D341Med (cell line): ENCODE measurements around the gene ZBTB20.
A peak's percentile ranks its signal among the peaks of the same experiment; 100 is the strongest.
"Not testable (repeated sequence)": the region's sequence is repeated elsewhere in the genome, so short reads cannot be mapped to it uniquely, and the experiment has no call there.

Source experiments
- DNase-seq: peaks from one replicate; pipeline ENCODE4 v3.0.0; 2012; ENCODE audit warnings: low spot score

Gene ZBTB20

GRCh38 chr3:115147329-115148141, 447 bp upstream of the ZBTB20 start:
- DNase-seq = peak; percentile 89

- DNase-seq = peak; percentile 46
Measured at GRCh38 chr3:115146032-115146417, 1.1 kb downstream of the ZBTB20 start.

- DNase-seq = no peak
Measured at GRCh38 chr3:115141033-115141757, 5.9 kb downstream of the ZBTB20 start.

GRCh38 chr3:115139072-115139471, 8.0 kb downstream of the ZBTB20 start:
- DNase-seq = no peak

DNA sequence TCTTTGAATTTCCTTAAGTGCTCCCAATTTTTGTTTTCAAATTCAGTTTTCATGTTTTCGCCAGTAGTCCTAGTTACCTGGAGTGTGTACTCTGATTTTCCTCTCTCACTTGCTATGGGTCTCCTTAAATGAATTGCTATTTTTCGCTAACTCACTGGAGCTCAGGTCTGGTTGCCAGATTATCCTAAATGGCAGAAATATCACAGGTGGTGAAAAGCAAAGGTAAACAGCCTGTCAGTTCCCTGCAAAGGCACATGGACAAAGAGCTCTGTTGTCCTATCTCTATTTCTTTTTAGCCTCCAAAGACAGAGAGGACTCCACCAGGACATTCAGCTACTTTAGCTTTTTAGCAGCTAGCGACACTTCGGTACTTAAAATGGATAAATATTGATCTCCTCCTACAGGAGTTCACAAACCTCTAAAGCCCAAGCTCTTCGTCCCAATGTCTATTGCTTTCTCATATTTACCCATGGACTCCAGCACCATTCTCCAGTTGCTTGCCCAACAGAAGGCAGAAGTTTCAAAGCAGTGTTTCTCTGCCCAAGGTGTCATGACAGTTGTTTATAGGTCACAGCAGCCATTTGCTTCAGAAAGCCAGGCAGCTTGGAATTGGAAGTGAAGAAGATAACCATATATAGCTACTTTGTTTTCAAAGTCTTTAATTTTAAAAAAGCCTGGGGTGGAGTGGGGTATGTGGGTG, 12.3 kb downstream of the ZBTB20 start:
- no peak for DNase-seq

- DNase-seq = no peak
Measured at GRCh38 chr3:115127208-115127607, 19.9 kb downstream of the ZBTB20 start.

DNA sequence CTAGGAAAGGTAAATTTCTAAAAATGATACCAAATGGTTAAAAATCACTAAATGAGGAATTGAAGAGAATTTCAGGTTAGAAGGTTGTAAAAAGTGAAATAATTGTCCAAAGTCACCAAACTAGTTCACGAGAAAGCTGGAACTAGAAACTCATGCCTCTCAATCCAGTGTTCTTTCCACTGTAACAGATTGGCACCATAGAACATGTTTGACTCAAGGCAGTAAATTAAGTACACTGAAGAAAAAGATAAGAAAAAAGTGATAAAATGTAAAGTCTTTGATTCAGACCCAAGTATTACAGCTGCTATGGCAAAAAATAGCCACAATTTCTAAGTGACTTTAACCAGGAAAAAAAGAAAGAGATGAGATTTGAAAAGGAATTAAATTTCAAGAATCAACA, 26.5 kb downstream of the ZBTB20 start:
- DNase-seq = no peak

- no peak for DNase-seq
Measured at GRCh38 chr3:115113367-115113766, 33.7 kb downstream of the ZBTB20 start.

DNA sequence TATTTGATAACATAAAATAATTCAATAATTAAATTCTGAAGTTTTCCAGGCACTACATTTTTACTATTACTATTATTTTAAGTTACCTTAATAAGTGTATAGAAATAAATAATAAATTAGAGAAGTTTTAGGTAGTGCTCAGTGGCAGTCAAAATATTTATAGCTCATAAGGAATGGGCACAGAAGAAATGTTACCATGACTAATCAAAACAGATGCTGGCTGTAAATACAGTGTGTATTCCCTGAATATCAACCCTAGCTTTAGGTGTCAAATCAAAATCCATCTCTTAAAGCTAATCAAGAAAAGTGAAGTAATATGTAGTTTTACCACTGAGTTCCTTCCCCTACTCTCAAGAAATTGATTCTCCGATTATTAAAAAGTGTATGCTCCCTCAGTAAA, 35.5 kb downstream of the ZBTB20 start:
- DNase-seq = no peak

DNA sequence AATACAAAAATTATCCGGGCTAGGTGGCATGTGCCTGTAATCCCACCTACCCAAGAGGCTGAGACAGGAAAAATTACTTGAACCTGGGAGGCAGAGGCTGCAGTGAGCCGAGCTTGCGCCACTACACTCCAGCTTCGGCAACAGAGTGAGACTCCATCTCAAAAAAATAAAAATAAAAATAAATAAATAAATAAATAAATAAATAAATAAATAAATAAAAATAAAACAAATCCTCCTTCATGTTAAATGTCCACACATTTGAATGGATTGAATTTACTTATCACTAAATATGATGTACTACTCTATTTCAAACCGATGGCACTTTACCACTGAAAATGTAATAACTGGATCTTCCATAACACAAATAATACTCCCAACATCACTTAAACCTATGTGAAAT, 36.3 kb downstream of the ZBTB20 start:
- DNase-seq = no peak

DNA sequence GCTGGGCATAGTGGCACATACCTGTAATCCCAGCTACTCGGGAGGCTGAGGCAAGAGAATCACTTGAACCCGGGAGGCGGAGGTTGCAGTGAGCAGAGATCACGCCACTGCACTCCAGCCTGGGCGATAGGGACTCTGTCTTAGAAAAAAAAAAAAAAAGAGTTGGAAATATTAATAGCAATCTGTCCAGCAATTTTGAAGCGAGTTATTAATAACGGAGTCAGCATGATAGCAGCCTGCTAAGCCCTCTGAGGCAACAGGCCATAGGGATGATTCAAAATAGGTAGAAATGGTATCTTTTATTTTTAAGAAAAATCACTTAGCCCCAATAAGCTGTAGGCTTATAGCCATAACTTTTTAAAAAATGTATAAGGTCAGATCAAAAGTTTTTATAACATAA, 37.0 kb downstream of the ZBTB20 start:
- DNase-seq = not testable (repeated sequence)

DNA sequence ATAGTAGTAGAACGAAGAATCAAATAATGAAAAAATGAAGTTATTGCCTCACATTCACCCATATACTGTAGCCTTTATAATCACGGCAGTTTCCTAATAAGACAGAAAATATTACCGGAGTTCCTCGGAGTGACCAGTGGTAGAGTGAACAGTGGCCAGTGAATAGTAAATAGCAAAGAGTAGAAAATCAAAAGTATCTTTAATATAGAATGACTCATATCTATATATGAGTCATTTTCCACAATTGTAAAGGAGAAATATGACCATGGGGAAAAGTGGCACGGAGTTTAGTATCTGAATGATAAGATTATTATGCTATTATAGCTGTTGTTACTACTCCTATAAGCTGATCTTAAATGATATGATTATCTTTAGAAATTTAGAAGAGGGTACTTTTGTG, 38.5 kb downstream of the ZBTB20 start:
- no peak for DNase-seq

- DNase-seq = no peak
Measured at GRCh38 chr3:115102046-115102445, 45.0 kb downstream of the ZBTB20 start.

DNA sequence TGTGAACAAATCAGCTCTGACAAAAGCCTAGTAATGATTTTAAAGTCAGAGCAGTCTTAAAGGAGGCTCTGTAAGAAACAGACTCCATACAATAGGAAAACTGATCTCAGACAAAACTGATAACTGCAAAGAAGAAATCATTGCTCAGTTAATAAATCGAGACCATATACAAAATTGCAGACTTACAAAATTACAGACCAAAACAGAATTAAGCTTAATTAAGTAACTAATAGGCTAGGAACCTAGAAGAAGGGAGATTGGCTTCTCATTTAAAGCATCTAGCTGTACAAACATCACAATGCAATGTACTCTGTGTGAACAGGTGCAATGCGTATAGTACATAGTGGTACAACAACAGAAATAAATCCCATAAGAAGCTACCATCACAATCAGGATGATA, 46.3 kb downstream of the ZBTB20 start:
- DNase-seq = no peak

GRCh38 chr3:115099986-115100571, 47.0 kb downstream of the ZBTB20 start:
- DNase-seq = peak; percentile 10

GRCh38 chr3:115099134-115099985, 47.7 kb downstream of the ZBTB20 start:
- DNase-seq = no peak

- DNase-seq = no peak
Measured at GRCh38 chr3:115098354-115099073, 48.6 kb downstream of the ZBTB20 start.

DNA sequence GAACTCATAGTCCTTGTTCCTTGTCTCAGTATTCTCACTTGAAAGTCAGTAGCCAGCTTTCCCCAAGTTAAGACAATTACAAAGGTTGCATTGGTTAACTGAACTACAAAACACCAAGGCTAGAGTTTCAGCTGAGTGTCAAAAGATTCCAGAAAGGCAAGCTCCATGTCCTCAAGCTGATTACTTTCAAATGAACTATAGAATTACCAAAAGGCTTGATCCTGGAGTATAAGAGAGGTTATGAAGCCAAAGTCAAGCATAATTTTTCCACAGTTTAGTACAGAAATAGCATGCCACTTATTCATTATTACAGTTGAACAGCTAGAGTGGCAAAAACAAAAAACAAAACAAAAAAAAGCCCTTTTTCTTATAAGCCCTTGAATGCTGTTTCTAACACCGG, 51.9 kb downstream of the ZBTB20 start:
- DNase-seq = no peak

- DNase-seq = peak; percentile 47
Measured at GRCh38 chr3:115092220-115092791, 54.8 kb downstream of the ZBTB20 start.

DNA sequence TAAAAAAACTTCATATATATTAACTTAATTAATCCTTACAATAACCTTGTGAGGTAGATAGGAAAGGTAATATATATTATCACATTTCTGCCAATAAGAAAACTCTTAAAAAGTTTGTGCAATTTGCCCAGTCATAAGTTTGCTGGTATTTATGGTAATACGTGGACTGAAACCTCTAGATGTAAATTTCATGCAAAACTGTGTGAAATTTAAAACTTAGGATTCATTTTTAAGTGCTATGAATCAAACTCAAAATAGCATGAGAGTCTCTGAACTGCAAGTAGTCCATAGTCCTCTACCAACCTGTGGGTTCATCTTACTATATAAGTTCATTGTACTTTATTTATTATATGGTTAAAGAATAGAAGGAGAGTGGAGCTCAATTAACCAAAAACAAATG, 56.4 kb downstream of the ZBTB20 start:
- DNase-seq = no peak

DNA sequence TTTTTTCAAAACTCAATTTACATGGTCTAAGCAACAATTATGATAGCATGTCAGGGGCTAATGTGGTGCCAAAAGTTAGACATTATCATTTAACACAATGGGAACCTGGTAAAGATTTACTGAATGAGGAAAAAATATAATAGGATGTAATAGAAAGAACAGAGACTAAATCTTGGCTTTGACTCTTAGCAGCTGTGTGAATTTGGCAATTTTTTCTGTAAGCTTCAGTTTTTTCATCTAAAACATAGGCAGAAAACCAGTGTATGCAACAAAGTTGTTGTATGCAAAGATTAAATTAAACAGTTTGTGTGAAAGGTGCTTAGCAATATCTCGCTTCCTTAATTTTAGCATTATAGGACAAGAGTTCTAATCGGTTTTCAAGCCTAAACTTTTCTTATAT, 57.6 kb downstream of the ZBTB20 start:
- no peak for DNase-seq
